GM12864 (cell line): Measurements from ENCODE around the gene ABCD3.
"Not testable (repeated sequence)": the region's sequence is repeated elsewhere in the genome, so short reads cannot be mapped to it uniquely, and the experiment has no call there.

Experiments
- DNase-seq: peaks from one replicate; pipeline ENCODE4 v3.0.0-alpha.2; 2011; ENCODE audit warnings: low read depth
- H3K4me3 ChIP-seq: 2 replicates; pipeline ENCODE4 v1.5.1; 2011; ENCODE audit warnings: mild to moderate bottlenecking, low read depth, low read length, control low read depth
- TF ChIP-seq, protein P1 (sequence below): IDR thresholded peaks from 2 replicates; pipeline ENCODE4 v1.5.1; 2011; ENCODE audit warnings: low read depth, mild to moderate bottlenecking, moderate library complexity, low read length, control low read depth, inconsistent platforms; ENCODE audit errors: missing control alignments

Gene ABCD3

DNA sequence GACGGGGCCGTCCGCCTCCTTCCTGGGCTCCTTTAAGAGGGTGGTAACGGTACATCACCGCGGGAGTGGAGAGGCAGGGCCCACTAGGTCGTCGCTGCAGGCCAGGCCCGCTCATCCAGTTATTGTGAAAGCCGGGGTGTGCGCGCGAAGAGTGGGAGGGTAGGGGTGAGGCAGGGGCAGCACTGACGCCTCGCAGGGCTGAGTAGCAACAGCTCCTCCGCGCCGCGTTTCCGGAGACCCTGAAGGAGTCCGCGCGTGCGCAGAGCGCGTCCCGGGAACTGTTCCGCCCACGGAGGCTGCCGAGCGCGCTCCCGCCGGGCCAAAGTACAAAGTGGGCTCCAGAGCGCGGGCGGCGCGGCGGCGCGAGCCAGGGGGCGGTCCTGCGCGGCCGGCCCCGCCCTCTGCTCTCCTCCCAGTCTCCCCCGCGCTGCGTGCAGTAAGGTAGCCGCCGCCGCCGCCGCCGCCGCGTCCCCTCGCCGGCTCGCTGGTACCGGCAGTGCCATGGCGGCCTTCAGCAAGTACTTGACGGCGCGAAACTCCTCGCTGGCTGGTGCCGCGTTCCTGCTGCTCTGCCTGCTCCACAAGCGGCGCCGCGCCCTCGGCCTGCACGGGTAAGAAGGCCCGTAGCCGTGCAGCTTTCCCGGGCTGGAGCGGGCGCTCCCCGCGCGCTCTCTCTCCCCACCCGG lies at the start of gene ABCD3:
TSS of gene ABCD3 (plus strand) at position 412 of the 686 bp plus-strand sequence. CDS start at position 502, 90 bp downstream.
- DNase-seq = peak; percentile 77
- H3K4me3 ChIP-seq = peak within 1 kb of the TSS; percentile 94
- TF ChIP-seq, protein P1, sequence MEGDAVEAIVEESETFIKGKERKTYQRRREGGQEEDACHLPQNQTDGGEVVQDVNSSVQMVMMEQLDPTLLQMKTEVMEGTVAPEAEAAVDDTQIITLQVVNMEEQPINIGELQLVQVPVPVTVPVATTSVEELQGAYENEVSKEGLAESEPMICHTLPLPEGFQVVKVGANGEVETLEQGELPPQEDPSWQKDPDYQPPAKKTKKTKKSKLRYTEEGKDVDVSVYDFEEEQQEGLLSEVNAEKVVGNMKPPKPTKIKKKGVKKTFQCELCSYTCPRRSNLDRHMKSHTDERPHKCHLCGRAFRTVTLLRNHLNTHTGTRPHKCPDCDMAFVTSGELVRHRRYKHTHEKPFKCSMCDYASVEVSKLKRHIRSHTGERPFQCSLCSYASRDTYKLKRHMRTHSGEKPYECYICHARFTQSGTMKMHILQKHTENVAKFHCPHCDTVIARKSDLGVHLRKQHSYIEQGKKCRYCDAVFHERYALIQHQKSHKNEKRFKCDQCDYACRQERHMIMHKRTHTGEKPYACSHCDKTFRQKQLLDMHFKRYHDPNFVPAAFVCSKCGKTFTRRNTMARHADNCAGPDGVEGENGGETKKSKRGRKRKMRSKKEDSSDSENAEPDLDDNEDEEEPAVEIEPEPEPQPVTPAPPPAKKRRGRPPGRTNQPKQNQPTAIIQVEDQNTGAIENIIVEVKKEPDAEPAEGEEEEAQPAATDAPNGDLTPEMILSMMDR = no peak

GRCh38 chr1:94372771-94373170 lies 45.4 kb upstream of the ABCD3 start:
- not testable (repeated sequence) for H3K4me3 ChIP-seq, DNase-seq

DNA sequence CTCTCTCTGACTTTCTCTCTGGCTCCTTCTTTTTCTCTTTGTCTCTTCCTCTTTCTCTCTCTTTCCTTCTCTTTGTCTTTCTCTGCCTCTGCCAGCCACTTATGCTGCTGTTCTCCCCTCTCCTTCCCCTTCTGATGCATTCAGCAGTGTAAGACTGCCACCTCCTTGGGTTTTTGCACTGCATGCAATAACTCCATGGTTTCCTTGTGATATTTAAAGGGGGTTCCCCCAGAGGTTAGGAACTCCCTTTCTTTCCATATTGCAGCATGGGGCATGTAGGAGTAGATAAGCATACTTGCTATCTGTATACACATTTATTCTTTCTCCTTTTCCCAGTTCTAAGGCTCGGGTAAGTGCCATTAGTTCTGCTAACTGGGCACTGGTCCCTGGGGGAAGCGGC lies 44.9 kb upstream of the ABCD3 start:
- DNase-seq, H3K4me3 ChIP-seq: not testable (repeated sequence)

DNA sequence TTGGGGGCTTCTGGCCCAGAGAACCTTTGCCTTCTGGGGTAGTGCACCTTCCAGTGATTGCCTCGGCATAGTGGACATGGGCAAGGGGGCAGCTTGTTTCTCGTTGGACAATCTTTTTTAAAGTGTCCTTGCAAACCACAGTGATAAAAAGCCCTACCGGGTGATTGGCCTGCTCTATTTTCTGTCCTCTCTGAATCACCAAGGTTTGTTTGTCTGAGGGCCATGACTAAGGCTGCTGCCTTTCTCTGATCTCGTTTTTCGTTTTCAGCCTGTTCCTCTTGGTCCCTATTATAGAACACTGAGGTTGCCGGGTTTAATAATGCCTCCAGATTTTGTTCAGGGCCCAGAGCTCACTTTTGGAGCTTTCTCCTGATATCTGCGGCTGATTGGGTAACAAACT lies 42.5 kb upstream of the ABCD3 start:
- DNase-seq, H3K4me3 ChIP-seq: not testable (repeated sequence)

DNA sequence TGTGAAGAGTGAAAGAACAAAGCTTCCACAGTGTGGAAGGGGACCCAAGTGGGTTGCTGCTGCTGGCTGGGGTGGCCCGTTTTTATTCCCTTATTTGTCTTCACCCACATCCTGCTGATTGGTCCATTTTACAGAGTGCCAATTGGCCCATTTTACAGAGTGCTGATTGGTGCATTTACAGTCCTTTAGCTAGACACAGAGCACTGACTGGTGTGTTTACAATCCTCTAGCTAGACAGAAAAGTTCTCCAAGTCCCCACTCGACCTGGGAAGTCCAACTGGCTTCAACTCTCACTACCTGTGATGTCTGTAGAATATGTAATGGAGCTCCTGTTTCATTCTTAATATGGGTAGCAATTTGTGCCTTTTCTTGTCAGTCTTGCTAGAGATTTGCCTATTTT lies 39.7 kb upstream of the ABCD3 start:
- DNase-seq, H3K4me3 ChIP-seq: not testable (repeated sequence)

- TF ChIP-seq, protein P1 = no peak
- no peak for DNase-seq
- no peak overlapping the region for H3K4me3 ChIP-seq
These were observed 38.6 kb upstream of the ABCD3 start for GRCh38 chr1:94379615-94380014.

DNA sequence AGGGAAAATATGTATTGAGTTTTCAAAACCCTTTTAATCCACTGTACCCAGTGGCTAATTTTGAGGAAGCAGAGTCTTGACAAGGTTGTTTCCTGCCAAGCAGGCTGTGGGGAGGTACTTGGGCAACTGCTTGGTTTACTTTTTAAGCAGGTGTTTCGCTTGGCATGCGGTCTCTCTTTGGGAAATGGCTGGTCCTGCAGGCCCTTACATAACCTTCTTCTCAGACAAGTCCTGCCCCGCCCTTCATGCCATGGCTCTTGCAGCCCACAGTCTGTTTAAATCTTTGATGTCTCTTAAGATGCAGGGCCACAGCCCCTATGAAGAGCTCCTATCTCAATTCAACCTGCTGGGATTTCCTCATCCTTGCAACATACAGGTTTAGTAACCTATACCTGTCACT lies 36.0 kb upstream of the ABCD3 start:
- TF ChIP-seq, protein P1 = no peak
- no peak overlapping the region for H3K4me3 ChIP-seq
- no peak for DNase-seq

GRCh38 chr1:94383966-94384408 lies 34.2 kb upstream of the ABCD3 start:
- TF ChIP-seq, protein P1 = no peak
- H3K4me3 ChIP-seq = no peak overlapping the region
- DNase-seq = no peak

DNA sequence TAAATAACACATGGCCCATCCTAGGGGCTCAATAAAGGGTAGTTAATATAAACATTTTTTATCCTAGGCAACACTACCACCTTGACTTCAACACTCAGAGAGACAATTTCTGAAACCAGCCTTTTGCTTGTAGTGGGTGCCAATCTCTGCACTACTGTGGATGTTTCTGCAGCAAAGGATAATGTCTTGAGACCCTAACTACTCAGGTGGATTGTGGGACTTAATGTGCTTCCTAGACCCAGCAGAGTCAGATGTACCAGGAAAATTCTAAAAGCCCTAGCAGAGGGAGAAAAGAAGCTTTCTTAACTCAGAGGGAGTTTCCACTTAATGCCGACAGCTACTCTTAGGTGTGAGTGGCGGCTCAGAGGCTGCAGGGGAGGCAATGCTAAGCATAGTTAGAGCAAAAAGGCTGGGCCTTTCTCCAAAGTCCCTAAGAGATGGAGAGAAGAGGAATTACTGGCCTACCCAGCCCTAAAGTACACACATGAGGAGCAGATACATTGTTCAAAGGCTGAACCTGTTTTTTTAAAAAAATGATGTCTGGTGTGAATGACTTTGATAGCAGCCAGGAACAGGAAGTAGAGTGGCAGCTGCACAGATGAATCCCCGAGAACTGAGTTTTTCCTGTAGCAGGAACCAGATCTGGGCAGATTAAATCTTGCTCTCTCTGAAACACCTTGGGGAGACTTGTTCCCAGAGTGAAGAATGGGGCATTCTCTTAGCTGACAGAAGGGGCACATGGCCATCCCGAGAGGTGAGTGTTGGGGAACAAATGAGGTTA lies 33.5 kb upstream of the ABCD3 start:
- DNase-seq = no peak
- H3K4me3 ChIP-seq = no peak overlapping the region
- TF ChIP-seq, protein P1 = no peak
